Caco-2 (cell line): Measurements from ENCODE around the gene PDE4D. TPM values are rescaled to one million over a fixed set of nuclear protein-coding genes. Genes with fewer than 3 reads are reported as not detected.

Experiments
- BruUV-seq: library from RNA; stranded (reverse); fragments of 400-500 nt; replicated peaks from 2 replicates; lab custom pipeline; 2021; lab: Mats Ljungman, UMichigan
- CTCF ChIA-PET: fragments of 300-600 bp; sonication (Branson Sonifier 250); formaldehyde crosslinking; loops from one replicate; lab custom pipeline; 2022; ENCODE audit warnings: antibody characterized with exemption; lab: Charles Lee
- POLR2A ChIA-PET: fragments of 300-600 bp; sonication (Branson Sonifier 250); formaldehyde crosslinking; loops from one replicate; lab custom pipeline; 2022; ENCODE audit warnings: antibody characterized with exemption; lab: Charles Lee
- DNase-seq, 2 experiments: peaks; one replicate each; pipeline versions ENCODE4 v3.0.0 to v3.0.0-alpha.2; 2020 to 2022
- H3K27me3 ChIP-seq: replicated peaks from 2 replicates; pipeline ENCODE4 v1.6.0; 2011; ENCODE audit warnings: low read length; ENCODE audit not compliant: control insufficient read depth, insufficient read depth
- H3K36me3 ChIP-seq: 2 replicates; pipeline ENCODE4 v1.5.1; 2011; ENCODE audit warnings: low read length; ENCODE audit not compliant: control insufficient read depth, insufficient read depth
- H3K4me1 ChIP-seq: fragments of 250-450 bp; sonication (Bioruptor Pico); 2 replicates; pipeline ENCODE4 v1.5.1; 2020; ENCODE audit warnings: mild to moderate bottlenecking
- H3K4me3 ChIP-seq: 2 replicates; pipeline ENCODE4 v1.5.1; 2011; ENCODE audit warnings: low read depth, mild to moderate bottlenecking, control low read depth, low read length
- H3K9me3 ChIP-seq: fragments of 250-450 bp; sonication (Bioruptor Pico); 2 replicates; pipeline ENCODE4 v1.5.1; 2020; ENCODE audit warnings: mild to moderate bottlenecking, moderate library complexity
- H3K27ac Mint-ChIP-seq: one replicate; pipeline ENCODE4 v1.8.0; 2022; ENCODE audit warnings: mixed read lengths; ENCODE audit not compliant: unreplicated experiment
- H3K27me3 Mint-ChIP-seq: one replicate; pipeline ENCODE4 v1.8.0; 2022; ENCODE audit warnings: mixed read lengths; ENCODE audit not compliant: insufficient read depth, unreplicated experiment
- H3K36me3 Mint-ChIP-seq: one replicate; pipeline ENCODE4 v1.8.0; 2022; ENCODE audit warnings: mild to moderate bottlenecking, mixed read lengths; ENCODE audit not compliant: insufficient read depth, unreplicated experiment
- H3K4me1 Mint-ChIP-seq: one replicate; pipeline ENCODE4 v1.8.0; 2022; ENCODE audit warnings: low read depth, mixed read lengths; ENCODE audit not compliant: unreplicated experiment
- H3K4me3 Mint-ChIP-seq: one replicate; pipeline ENCODE4 v1.8.0; 2022; ENCODE audit warnings: mild to moderate bottlenecking, moderate library complexity, mixed read lengths; ENCODE audit not compliant: unreplicated experiment
- H3K9me3 Mint-ChIP-seq: one replicate; pipeline ENCODE4 v1.8.0; 2022; ENCODE audit warnings: mixed read lengths; ENCODE audit not compliant: unreplicated experiment
- intact Hi-C: fragments of 100-400 bp; cut with micrococcal nuclease; formaldehyde crosslinking; loops from one replicate; pipeline ENCODE4 v1.10.0; 2022; ENCODE audit not compliant: unreplicated experiment
- total RNA-seq: library from RNA; stranded (reverse); gene quantifications from 2 replicates; pipeline ENCODE4 v1.2.3, GENCODE V29; 2022
- TF ChIP-seq, protein P1 (sequence below), 2 experiments: fragments of 200-600 bp in 1 of 2; IDR thresholded peaks; 1 replicate in 1 of 2; 2 replicates in 1 of 2; pipeline versions ENCODE4 v1.5.1 to v1.8.0; 2011 to 2022; ENCODE audit warnings: antibody characterized with exemption in 1 of 2, control low read depth in 1 of 2, inconsistent platforms in 1 of 2, low read depth in 1 of 2, low read length in 1 of 2, mild to moderate bottlenecking in 1 of 2, moderate library complexity in 1 of 2; ENCODE audit not compliant: insufficient read depth in 1 of 2, severe bottlenecking in 1 of 2, unreplicated experiment in 1 of 2

PDE4D gene
- total RNA-seq, 1 experiment from 2014 or later: 89.8 TPM

- Mint-ChIP-seq H3K27me3 (no peaks in the 10 kb centered on the region), H3K4me1 (peaks cover 5% of the 10 kb centered on the region), H3K27ac (no peak overlapping the region), H3K36me3 (no peaks in the 10 kb centered on the region), H3K9me3 (peaks cover 9% of the 10 kb centered on the region), H3K4me3 (no peak overlapping the region)
- intact Hi-C loops: no loop called here
- H3K4me3 ChIP-seq: no peak overlapping the region
- no peaks in the 10 kb centered on the region for H3K9me3 ChIP-seq
- H3K27me3 ChIP-seq: no peaks in the 10 kb centered on the region
- CTCF ChIA-PET: no interaction called here
- POLR2A ChIA-PET: no interaction called here
- no peaks in the 10 kb centered on the region for H3K36me3 ChIP-seq
- TF ChIP-seq, protein P1, sequence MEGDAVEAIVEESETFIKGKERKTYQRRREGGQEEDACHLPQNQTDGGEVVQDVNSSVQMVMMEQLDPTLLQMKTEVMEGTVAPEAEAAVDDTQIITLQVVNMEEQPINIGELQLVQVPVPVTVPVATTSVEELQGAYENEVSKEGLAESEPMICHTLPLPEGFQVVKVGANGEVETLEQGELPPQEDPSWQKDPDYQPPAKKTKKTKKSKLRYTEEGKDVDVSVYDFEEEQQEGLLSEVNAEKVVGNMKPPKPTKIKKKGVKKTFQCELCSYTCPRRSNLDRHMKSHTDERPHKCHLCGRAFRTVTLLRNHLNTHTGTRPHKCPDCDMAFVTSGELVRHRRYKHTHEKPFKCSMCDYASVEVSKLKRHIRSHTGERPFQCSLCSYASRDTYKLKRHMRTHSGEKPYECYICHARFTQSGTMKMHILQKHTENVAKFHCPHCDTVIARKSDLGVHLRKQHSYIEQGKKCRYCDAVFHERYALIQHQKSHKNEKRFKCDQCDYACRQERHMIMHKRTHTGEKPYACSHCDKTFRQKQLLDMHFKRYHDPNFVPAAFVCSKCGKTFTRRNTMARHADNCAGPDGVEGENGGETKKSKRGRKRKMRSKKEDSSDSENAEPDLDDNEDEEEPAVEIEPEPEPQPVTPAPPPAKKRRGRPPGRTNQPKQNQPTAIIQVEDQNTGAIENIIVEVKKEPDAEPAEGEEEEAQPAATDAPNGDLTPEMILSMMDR (IDR thresholded peaks at IDR 0.05; ENCODE audit: insufficient read depth in 1 of 2, low read depth in 1 of 2, low read length in 1 of 2, severe bottlenecking in 1 of 2, unreplicated experiment in 1 of 2): no peak
- no peak for DNase-seq
- no peaks in the 10 kb centered on the region for H3K4me1 ChIP-seq
- BruUV-seq: no TSS peak
Observed at GRCh38 chr5:59847586-59847985, 45.9 kb downstream of the PDE4D start.

DNA sequence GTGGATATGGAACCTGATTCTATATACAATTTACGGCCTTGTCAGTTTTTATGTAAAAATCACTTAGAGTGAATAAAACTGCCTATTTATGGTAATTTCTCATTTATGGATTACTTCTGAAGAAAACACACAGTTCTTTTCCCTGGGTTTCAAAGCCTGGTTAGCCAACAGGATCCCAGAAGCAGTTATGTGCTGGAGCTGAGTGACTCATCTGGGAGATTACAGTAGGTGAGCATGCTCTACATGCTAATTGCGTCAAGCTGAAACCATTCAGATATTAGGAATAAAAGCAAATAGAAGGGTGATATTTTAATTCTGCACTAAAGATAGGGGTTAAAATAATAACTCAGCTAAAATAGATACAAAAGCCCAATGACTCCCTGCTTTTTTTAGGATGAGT, 47.8 kb downstream of the PDE4D start:
- no peaks in the 10 kb centered on the region for H3K36me3 Mint-ChIP-seq
- H3K9me3 Mint-ChIP-seq: no peaks in the 10 kb centered on the region
- no peak overlapping the region for H3K27ac Mint-ChIP-seq
- ChIA-PET CTCF (no interaction called here), POLR2A (no interaction called here)
- H3K4me1 Mint-ChIP-seq: peaks cover 11% of the 10 kb centered on the region
- H3K27me3 ChIP-seq: no peaks in the 10 kb centered on the region
- peaks cover 15% of the 10 kb centered on the region for H3K4me1 ChIP-seq
- intact Hi-C loops: no loop called here
- no peaks in the 10 kb centered on the region for H3K9me3 ChIP-seq
- no peak overlapping the region for H3K4me3 Mint-ChIP-seq
- DNase-seq: no peak
- no TSS peak for BruUV-seq
- TF ChIP-seq, protein P1 (IDR thresholded peaks at IDR 0.05; ENCODE audit: insufficient read depth in 1 of 2, low read depth in 1 of 2, low read length in 1 of 2, severe bottlenecking in 1 of 2, unreplicated experiment in 1 of 2): no peak
- no peaks in the 10 kb centered on the region for H3K27me3 Mint-ChIP-seq
- H3K36me3 ChIP-seq: no peaks in the 10 kb centered on the region
- no peak overlapping the region for H3K4me3 ChIP-seq

- H3K4me3 Mint-ChIP-seq: no peak overlapping the region
- peaks cover 21% of the 10 kb centered on the region for H3K4me1 Mint-ChIP-seq
- Histone ChIP-seq H3K9me3 (no peaks in the 10 kb centered on the region), H3K27me3 (no peaks in the 10 kb centered on the region), H3K36me3 (no peaks in the 10 kb centered on the region), H3K4me3 (no peak overlapping the region), H3K4me1 (peaks cover 24% of the 10 kb centered on the region)
- CTCF ChIA-PET: no interaction called here
- no peaks in the 10 kb centered on the region for H3K36me3 Mint-ChIP-seq
- BruUV-seq: no TSS peak
- no peak for DNase-seq
- H3K9me3 Mint-ChIP-seq: no peaks in the 10 kb centered on the region
- TF ChIP-seq, protein P1 (IDR thresholded peaks at IDR 0.05; ENCODE audit: insufficient read depth in 1 of 2, low read depth in 1 of 2, low read length in 1 of 2, severe bottlenecking in 1 of 2, unreplicated experiment in 1 of 2): no peak
- no peaks in the 10 kb centered on the region for H3K27me3 Mint-ChIP-seq
- POLR2A ChIA-PET: no interaction called here
- intact Hi-C loops: no loop called here
- H3K27ac Mint-ChIP-seq: no peak overlapping the region
Observed at GRCh38 chr5:59843511-59844213, 49.9 kb downstream of the PDE4D start.
